ENCODE measurements around the gene MALRD1. TPM values are rescaled to one million over a fixed set of nuclear protein-coding genes. Genes with fewer than 3 reads are reported as not detected.

MALRD1 gene
- total RNA-seq, 6 experiments from 2014 or later, result 0.29 to 0.49 (median 0.34) TPM; not detected in 2

DNA sequence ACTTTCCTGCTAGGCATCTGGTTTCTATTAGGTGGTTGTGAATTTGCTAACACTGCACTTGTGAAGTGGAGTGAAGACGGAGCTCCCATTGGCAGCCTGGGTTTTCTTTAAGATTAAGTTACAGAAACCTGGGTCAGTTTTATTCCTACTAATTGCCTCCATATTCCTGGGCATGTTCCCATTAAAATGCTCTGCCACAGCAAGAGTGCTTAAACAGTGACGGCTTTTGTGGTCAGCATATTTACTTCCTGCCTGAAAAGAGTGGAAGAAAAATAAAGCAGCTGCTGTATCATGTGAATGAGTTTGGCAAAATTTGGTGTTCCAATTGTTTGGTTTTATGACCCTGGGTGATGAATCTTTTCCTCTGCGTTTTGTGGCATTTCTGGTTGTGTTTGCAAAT lies 670.7 kb downstream of the MALRD1 start:
- no peak for DNase-seq
- Histone ChIP-seq H3K9me3 (no peaks in the 10 kb centered on the region), H3K27ac (no peak overlapping the region), H3K27me3 (no peaks in the 10 kb centered on the region), H3K4me1 (no peaks in the 10 kb centered on the region), H3K36me3 (no peaks in the 10 kb centered on the region), H3K4me3 (no peak overlapping the region)
- 48% methylated on average over 3 of the region's 3 CpGs for WGBS (ENCODE audit: insufficient coverage, low coverage, low lambda C conversion rate, missing lambda C conversion rate)
- intact Hi-C loops (cut with DNase I), result no loop called here
- TF ChIP-seq POLR2A (IDR thresholded peaks at IDR 0.05), result no peak
- TF ChIP-seq, protein P1, sequence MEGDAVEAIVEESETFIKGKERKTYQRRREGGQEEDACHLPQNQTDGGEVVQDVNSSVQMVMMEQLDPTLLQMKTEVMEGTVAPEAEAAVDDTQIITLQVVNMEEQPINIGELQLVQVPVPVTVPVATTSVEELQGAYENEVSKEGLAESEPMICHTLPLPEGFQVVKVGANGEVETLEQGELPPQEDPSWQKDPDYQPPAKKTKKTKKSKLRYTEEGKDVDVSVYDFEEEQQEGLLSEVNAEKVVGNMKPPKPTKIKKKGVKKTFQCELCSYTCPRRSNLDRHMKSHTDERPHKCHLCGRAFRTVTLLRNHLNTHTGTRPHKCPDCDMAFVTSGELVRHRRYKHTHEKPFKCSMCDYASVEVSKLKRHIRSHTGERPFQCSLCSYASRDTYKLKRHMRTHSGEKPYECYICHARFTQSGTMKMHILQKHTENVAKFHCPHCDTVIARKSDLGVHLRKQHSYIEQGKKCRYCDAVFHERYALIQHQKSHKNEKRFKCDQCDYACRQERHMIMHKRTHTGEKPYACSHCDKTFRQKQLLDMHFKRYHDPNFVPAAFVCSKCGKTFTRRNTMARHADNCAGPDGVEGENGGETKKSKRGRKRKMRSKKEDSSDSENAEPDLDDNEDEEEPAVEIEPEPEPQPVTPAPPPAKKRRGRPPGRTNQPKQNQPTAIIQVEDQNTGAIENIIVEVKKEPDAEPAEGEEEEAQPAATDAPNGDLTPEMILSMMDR (IDR thresholded peaks at IDR 0.05), result no peak
- no peak for ATAC-seq

DNA sequence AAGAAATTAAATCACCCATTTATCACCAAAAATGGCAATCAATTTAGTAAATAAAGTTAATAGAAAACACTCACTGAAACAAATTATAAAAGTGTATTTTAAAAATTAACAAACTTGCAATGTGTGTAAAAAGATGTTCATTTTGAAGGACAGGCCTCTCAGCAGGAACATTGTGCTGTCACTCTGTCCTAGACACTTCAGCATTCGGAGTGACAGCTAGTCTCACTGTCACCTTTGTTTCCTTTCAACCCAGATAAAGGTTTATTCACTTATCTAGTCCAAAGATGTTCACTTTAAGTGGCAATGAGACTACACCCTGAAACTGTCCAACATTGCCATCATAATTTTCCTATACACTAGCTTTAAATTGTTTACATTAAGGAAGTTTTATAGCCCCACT lies 675.7 kb downstream of the MALRD1 start:
- no peaks in the 10 kb centered on the region for H3K36me3 ChIP-seq
- DNase-seq (no peak), ATAC-seq (no peak)
- H3K4me1 ChIP-seq, result no peaks in the 10 kb centered on the region
- no peak overlapping the region for H3K27ac ChIP-seq
- H3K27me3 ChIP-seq, result no peaks in the 10 kb centered on the region
- intact Hi-C loops (cut with DNase I), result no loop called here
- TF ChIP-seq, protein P1 (IDR thresholded peaks at IDR 0.05), result no peak
- TF ChIP-seq POLR2A (IDR thresholded peaks at IDR 0.05), result no peak
- 64% methylated on average over 1 of the region's 1 CpG for WGBS (ENCODE audit: insufficient coverage, low coverage, low lambda C conversion rate, missing lambda C conversion rate)
- no peak overlapping the region for H3K4me3 ChIP-seq
- H3K9me3 ChIP-seq, result no peaks in the 10 kb centered on the region

DNA sequence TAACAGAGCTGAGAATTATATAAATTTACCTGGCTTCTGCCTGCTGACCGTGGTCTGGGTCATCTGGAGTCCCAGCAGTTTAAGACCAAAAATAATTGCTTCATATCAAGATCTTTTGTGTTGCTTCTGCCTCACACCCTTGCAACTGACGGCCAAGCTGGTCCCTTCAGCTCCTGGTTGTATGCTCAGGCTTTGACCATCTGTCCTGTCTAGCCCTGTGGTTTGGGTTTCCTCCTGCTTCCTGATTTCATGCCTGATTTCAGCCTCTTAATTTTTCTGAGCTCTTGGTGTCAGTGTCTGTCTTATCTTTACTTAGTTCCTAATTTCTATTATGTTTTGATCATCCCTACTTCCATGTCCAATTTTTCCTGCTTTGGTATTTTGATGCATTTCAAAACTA lies 679.8 kb downstream of the MALRD1 start:
- no peak overlapping the region for H3K4me3 ChIP-seq
- no peaks in the 10 kb centered on the region for H3K27me3 ChIP-seq
- H3K36me3 ChIP-seq, result no peaks in the 10 kb centered on the region
- intact Hi-C loops (cut with DNase I), result no loop called here
- no peaks in the 10 kb centered on the region for H3K9me3 ChIP-seq
- 34% methylated on average over 2 of the region's 2 CpGs for WGBS (ENCODE audit: insufficient coverage, low coverage, low lambda C conversion rate, missing lambda C conversion rate)
- no peak overlapping the region for H3K27ac ChIP-seq
- H3K4me1 ChIP-seq, result no peaks in the 10 kb centered on the region
- TF ChIP-seq, protein P1 (IDR thresholded peaks at IDR 0.05), result no peak
- no peak for TF ChIP-seq POLR2A (IDR thresholded peaks at IDR 0.05)
- ATAC-seq (no peak), DNase-seq (no peak)

DNA sequence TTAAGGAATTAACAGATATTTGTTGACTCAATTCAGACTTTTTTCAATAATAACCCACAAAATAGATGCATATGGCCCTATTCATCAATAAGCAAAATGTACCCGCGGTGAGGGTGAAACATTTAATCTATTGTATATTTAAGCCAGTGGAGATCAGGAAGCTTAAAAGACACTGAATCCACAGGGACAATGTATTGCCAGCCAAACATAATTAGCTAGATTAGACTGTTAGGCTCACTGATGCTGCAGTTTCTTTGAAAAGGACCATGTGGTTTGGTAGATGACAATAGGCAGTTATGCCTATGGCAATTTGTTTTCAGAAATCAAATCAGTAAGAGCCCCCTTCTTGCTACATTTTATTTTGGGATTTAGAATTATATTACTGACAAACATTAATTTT lies 680.4 kb downstream of the MALRD1 start:
- intact Hi-C loops (cut with DNase I), result no loop called here
- no peaks in the 10 kb centered on the region for H3K9me3 ChIP-seq
- DNase-seq (no peak), ATAC-seq (no peak)
- H3K4me1 ChIP-seq, result no peaks in the 10 kb centered on the region
- H3K27me3 ChIP-seq, result no peaks in the 10 kb centered on the region
- no peak overlapping the region for H3K27ac ChIP-seq
- no peaks in the 10 kb centered on the region for H3K36me3 ChIP-seq
- 94% methylated on average over 2 of the region's 2 CpGs for WGBS (ENCODE audit: insufficient coverage, low coverage, low lambda C conversion rate, missing lambda C conversion rate)
- no peak overlapping the region for H3K4me3 ChIP-seq
- TF ChIP-seq, protein P1 (IDR thresholded peaks at IDR 0.05), result no peak
- no peak for TF ChIP-seq POLR2A (IDR thresholded peaks at IDR 0.05)

Data from right lobe of liver (tissue), 6 donors.